Ascending aorta (tissue), 2 donors: ENCODE measurements around the gene TRMT11. TPM values are rescaled to one million over a fixed set of nuclear protein-coding genes. Genes with fewer than 3 reads are reported as not detected.

ENCODE experiments used
- DNase-seq, 2 donors: peaks; one replicate each; pipeline ENCODE4 v3.0.0-alpha.2; 2019; ENCODE audit warnings: low spot score in 2 of 2
- H3K27ac ChIP-seq, 2 donors: fragments of 200-600 bp; sonication (generic); one replicate each; pipeline ENCODE4 v1.5.1; 2016 to 2017; ENCODE audit warnings: mild to moderate bottlenecking in 1 of 2
- H3K27me3 ChIP-seq: fragments of 200-600 bp; sonication (generic); one replicate; pipeline ENCODE4 v1.5.1; 2017
- H3K36me3 ChIP-seq, 2 donors: fragments of 200-600 bp; sonication (generic); one replicate each; pipeline ENCODE4 v1.5.1; 2016
- H3K4me1 ChIP-seq, 2 donors: fragments of 200-600 bp; sonication (generic); one replicate each; pipeline ENCODE4 v1.5.1; 2016 to 2017; ENCODE audit warnings: mild to moderate bottlenecking in 1 of 2
- H3K4me3 ChIP-seq, 2 donors: fragments of 200-600 bp; sonication (generic); one replicate each; pipeline ENCODE4 v1.5.1; 2016 to 2017; ENCODE audit warnings: mild to moderate bottlenecking in 1 of 2
- H3K9me3 ChIP-seq, 2 donors: fragments of 200-600 bp; sonication (generic); one replicate each; pipeline ENCODE4 v1.5.1; 2016
- CTCF ChIP-seq, 3 experiments: fragments of 200-600 bp in 2 of 3; fragments of 450-650 bp in 1 of 3; sonication (generic) in 2 of 3; IDR thresholded peaks; one replicate each; pipeline ENCODE4 v1.5.1; 2016 to 2019; ENCODE audit warnings: antibody characterized with exemption in 3 of 3, mild to moderate bottlenecking in 1 of 3, moderate library complexity in 1 of 3
- intact Hi-C: fragments of 100-400 bp; cut with DNase I; formaldehyde crosslinking; loops from one replicate; pipeline ENCODE4 v1.15.1; 2023
- total RNA-seq: library from RNA; depleted of rRNA; stranded (reverse); fragments of >200 nt; gene quantifications from one replicate; pipeline ENCODE4 v1.1.0, GENCODE V29; 2016

Gene TRMT11
- total RNA-seq, 1 donor from 2014 or later: 44.6 TPM

GRCh38 chr6:126039284-126039683, 52.9 kb downstream of the TRMT11 start:
- DNase-seq: no peak
- Histone ChIP-seq H3K4me1 (peaks cover 0 to 24% of the 10 kb centered on the region in 2 donors), H3K36me3 (no peaks in the 10 kb centered on the region), H3K27ac (peak overlapping the region; percentile 71), H3K9me3 (no peaks in the 10 kb centered on the region), H3K4me3 (no peak overlapping the region), H3K27me3 (no peaks in the 10 kb centered on the region)
- TF ChIP-seq CTCF (IDR thresholded peaks at IDR 0.05): no peak
- intact Hi-C loops: loop anchor here (10.0 kb wide), 1 partner anchor 296 kb away; no protein-coding TSS in a partner anchor

GRCh38 chr6:126040394-126040793, 54.1 kb downstream of the TRMT11 start:
- no peak for TF ChIP-seq CTCF (IDR thresholded peaks at IDR 0.05)
- no peak overlapping the region for H3K4me3 ChIP-seq
- intact Hi-C loops: no loop called here
- peaks cover 0 to 24% of the 10 kb centered on the region in 2 donors for H3K4me1 ChIP-seq
- no peaks in the 10 kb centered on the region for H3K27me3 ChIP-seq
- no peak for DNase-seq
- peak overlapping the region; percentile 71 for H3K27ac ChIP-seq
- no peaks in the 10 kb centered on the region for H3K36me3 ChIP-seq
- H3K9me3 ChIP-seq: no peaks in the 10 kb centered on the region

GRCh38 chr6:126040826-126041225, 54.5 kb downstream of the TRMT11 start:
- Histone ChIP-seq H3K9me3 (no peaks in the 10 kb centered on the region), H3K27me3 (no peaks in the 10 kb centered on the region), H3K4me3 (no peak overlapping the region), H3K4me1 (peaks cover 0 to 24% of the 10 kb centered on the region in 2 donors), H3K27ac (peak overlapping the region; percentile 71), H3K36me3 (no peaks in the 10 kb centered on the region)
- DNase-seq: no peak
- intact Hi-C loops: no loop called here
- no peak for TF ChIP-seq CTCF (IDR thresholded peaks at IDR 0.05)

GRCh38 chr6:126041516-126041915, 55.2 kb downstream of the TRMT11 start:
- no peak for DNase-seq
- no peak for TF ChIP-seq CTCF (IDR thresholded peaks at IDR 0.05)
- Histone ChIP-seq H3K4me3 (no peak overlapping the region), H3K4me1 (peaks cover 0 to 24% of the 10 kb centered on the region in 2 donors), H3K36me3 (no peaks in the 10 kb centered on the region), H3K27me3 (no peaks in the 10 kb centered on the region), H3K27ac (peak overlapping the region; percentile 71), H3K9me3 (no peaks in the 10 kb centered on the region)
- intact Hi-C loops: no loop called here

GRCh38 chr6:126042001-126042419, 55.7 kb downstream of the TRMT11 start:
- Histone ChIP-seq H3K4me3 (no peak overlapping the region), H3K36me3 (peaks cover 0 to 3% of the 10 kb centered on the region in 2 donors), H3K27ac (peak overlapping the region; percentile 71), H3K27me3 (no peaks in the 10 kb centered on the region), H3K4me1 (peaks cover 0 to 24% of the 10 kb centered on the region in 2 donors), H3K9me3 (no peaks in the 10 kb centered on the region)
- DNase-seq: no peak
- intact Hi-C loops: no loop called here
- no peak for TF ChIP-seq CTCF (IDR thresholded peaks at IDR 0.05)

GRCh38 chr6:126047648-126048047, 61.3 kb downstream of the TRMT11 start:
- intact Hi-C loops: no loop called here
- no peak for TF ChIP-seq CTCF (IDR thresholded peaks at IDR 0.05)
- no peak overlapping the region for H3K27ac ChIP-seq

More at GRCh38 chr6:126047648-126048047, 61.3 kb downstream of the TRMT11 start:
- Histone ChIP-seq H3K4me1 (no peaks in the 10 kb centered on the region), H3K27me3 (no peaks in the 10 kb centered on the region), H3K9me3 (no peaks in the 10 kb centered on the region), H3K36me3 (peaks cover 6 to 19% of the 10 kb centered on the region in 2 donors), H3K4me3 (no peak overlapping the region)
- DNase-seq: no peak
